HL-60 (cell line): ENCODE results near the gene TBK1.

ENCODE experiments used
- TF ChIP-seq, protein P1 (sequence below): IDR thresholded peaks from one replicate; pipeline ENCODE4 v1.5.1; 2011; ENCODE audit warnings: low read length, control low read depth, inconsistent platforms; ENCODE audit not compliant: insufficient read depth
- TF ChIP-seq, protein P2 (sequence below): IDR thresholded peaks from 2 replicates; pipeline ENCODE4 v1.6.1; 2012; ENCODE audit warnings: low read depth; ENCODE audit not compliant: insufficient replicate concordance

DNA sequence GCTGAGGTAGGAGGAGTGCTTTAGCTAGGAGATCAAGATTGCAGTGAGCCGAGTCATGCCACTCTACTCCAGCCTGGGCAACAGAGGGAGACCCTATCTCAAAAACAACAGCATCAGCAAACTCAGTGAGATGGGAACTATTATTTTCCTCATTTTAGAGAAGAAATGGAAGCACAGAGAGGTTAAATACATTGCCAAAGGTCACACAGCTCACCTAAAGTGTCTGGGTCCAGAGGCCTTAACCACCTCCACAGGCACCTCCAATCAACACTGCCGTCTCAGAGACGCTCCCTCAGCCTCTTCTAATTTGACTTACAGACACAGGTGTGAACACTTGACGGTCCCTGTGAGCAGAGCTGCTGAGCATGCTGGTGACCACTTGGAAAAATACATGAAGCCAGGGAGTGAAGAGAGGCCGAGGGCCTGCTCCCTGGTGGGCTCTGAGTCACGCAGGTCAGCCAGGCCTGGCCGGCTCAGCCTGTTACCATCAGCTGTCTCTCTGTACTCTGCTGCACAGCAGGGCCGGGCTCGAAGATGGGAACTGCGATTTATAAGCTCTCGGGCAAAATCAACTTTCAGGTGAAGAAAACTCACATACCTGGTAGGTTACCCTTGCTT, 80.9 kb downstream of the TBK1 start:
- TF ChIP-seq, protein P1, sequence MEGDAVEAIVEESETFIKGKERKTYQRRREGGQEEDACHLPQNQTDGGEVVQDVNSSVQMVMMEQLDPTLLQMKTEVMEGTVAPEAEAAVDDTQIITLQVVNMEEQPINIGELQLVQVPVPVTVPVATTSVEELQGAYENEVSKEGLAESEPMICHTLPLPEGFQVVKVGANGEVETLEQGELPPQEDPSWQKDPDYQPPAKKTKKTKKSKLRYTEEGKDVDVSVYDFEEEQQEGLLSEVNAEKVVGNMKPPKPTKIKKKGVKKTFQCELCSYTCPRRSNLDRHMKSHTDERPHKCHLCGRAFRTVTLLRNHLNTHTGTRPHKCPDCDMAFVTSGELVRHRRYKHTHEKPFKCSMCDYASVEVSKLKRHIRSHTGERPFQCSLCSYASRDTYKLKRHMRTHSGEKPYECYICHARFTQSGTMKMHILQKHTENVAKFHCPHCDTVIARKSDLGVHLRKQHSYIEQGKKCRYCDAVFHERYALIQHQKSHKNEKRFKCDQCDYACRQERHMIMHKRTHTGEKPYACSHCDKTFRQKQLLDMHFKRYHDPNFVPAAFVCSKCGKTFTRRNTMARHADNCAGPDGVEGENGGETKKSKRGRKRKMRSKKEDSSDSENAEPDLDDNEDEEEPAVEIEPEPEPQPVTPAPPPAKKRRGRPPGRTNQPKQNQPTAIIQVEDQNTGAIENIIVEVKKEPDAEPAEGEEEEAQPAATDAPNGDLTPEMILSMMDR: no peak
- TF ChIP-seq, protein P2, sequence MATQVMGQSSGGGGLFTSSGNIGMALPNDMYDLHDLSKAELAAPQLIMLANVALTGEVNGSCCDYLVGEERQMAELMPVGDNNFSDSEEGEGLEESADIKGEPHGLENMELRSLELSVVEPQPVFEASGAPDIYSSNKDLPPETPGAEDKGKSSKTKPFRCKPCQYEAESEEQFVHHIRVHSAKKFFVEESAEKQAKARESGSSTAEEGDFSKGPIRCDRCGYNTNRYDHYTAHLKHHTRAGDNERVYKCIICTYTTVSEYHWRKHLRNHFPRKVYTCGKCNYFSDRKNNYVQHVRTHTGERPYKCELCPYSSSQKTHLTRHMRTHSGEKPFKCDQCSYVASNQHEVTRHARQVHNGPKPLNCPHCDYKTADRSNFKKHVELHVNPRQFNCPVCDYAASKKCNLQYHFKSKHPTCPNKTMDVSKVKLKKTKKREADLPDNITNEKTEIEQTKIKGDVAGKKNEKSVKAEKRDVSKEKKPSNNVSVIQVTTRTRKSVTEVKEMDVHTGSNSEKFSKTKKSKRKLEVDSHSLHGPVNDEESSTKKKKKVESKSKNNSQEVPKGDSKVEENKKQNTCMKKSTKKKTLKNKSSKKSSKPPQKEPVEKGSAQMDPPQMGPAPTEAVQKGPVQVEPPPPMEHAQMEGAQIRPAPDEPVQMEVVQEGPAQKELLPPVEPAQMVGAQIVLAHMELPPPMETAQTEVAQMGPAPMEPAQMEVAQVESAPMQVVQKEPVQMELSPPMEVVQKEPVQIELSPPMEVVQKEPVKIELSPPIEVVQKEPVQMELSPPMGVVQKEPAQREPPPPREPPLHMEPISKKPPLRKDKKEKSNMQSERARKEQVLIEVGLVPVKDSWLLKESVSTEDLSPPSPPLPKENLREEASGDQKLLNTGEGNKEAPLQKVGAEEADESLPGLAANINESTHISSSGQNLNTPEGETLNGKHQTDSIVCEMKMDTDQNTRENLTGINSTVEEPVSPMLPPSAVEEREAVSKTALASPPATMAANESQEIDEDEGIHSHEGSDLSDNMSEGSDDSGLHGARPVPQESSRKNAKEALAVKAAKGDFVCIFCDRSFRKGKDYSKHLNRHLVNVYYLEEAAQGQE: no peak
